OCI-LY7 (cell line): ENCODE results near the gene KCNC1. TPM values are rescaled to one million over a fixed set of nuclear protein-coding genes. Genes with fewer than 3 reads are reported as not detected.
A peak's percentile ranks its signal among the peaks of the same experiment; 100 is the strongest.

Experiments
- BruUV-seq: library from RNA; stranded (reverse); fragments of 400-500 nt; replicated peaks from 2 replicates; lab custom pipeline; 2021; lab: Mats Ljungman, UMichigan
- CTCF ChIA-PET: fragments of 300-600 bp; sonication (Branson Sonifier 250); formaldehyde crosslinking; loops from one replicate; lab custom pipeline; 2022; ENCODE audit warnings: antibody characterized with exemption; ENCODE audit not compliant: unreplicated experiment; lab: Charles Lee
- POLR2A ChIA-PET: fragments of 300-600 bp; sonication (Branson Sonifier 250); formaldehyde crosslinking; loops from one replicate; lab custom pipeline; 2022; ENCODE audit warnings: antibody characterized with exemption; lab: Charles Lee
- DNase-seq: peaks from one replicate; pipeline ENCODE4 v3.0.0-alpha.2; 2015; ENCODE audit warnings: low spot score
- H2AFZ ChIP-seq: fragments of 200-600 bp; sonication (generic), shearing (Covaris generic); 2 replicates; pipeline ENCODE4 v1.6.1; 2014; ENCODE audit warnings: mild to moderate bottlenecking, antibody characterized with exemption, low read length, moderate library complexity
- H3K27ac ChIP-seq: fragments of 200-600 bp; sonication (generic); 2 replicates; pipeline ENCODE4 v1.5.1; 2014; ENCODE audit warnings: mixed run types, low read depth, mild to moderate bottlenecking, moderate library complexity, low read length, inconsistent platforms; ENCODE audit not compliant: poor library complexity, severe bottlenecking
- H3K36me3 ChIP-seq: fragments of 200-600 bp; sonication (generic); 2 replicates; pipeline ENCODE4 v1.6.1; 2014; ENCODE audit warnings: mild to moderate bottlenecking, antibody characterized with exemption, low read length, moderate library complexity, mixed read lengths; ENCODE audit not compliant: insufficient read depth
- H3K4me1 ChIP-seq: fragments of 200-600 bp; sonication (generic); 2 replicates; pipeline ENCODE4 v1.5.1; 2014; ENCODE audit warnings: mild to moderate bottlenecking, low read length; ENCODE audit not compliant: insufficient read depth, poor library complexity, severe bottlenecking
- H3K4me2 ChIP-seq: fragments of 200-600 bp; sonication (generic); 2 replicates; pipeline ENCODE4 v1.6.1; 2014; ENCODE audit warnings: mild to moderate bottlenecking, low read length
- H3K4me3 ChIP-seq: fragments of 200-600 bp; sonication (generic); 2 replicates; pipeline ENCODE4 v1.5.1; 2014; ENCODE audit warnings: mild to moderate bottlenecking, low read depth, low read length; ENCODE audit not compliant: poor library complexity, severe bottlenecking
- H3K79me2 ChIP-seq: fragments of 200-600 bp; sonication (generic); 2 replicates; pipeline ENCODE4 v1.6.1; 2016; ENCODE audit warnings: low read depth, mild to moderate bottlenecking, low read length, moderate library complexity, mixed read lengths; ENCODE audit not compliant: insufficient read depth
- H3K9me2 ChIP-seq: fragments of 200-600 bp; sonication (generic); 2 replicates; pipeline ENCODE4 v1.6.1; 2016; ENCODE audit warnings: mild to moderate bottlenecking, low read length, mixed read lengths; ENCODE audit not compliant: insufficient read depth
- H3K9me3 ChIP-seq: fragments of 200-600 bp; sonication (generic); 2 replicates; pipeline ENCODE4 v1.6.1; 2014; ENCODE audit warnings: mild to moderate bottlenecking, mixed run types, low read length, mixed read lengths
- H4K20me1 ChIP-seq: fragments of 200-600 bp; sonication (generic); 2 replicates; pipeline ENCODE4 v1.6.1; 2014; ENCODE audit warnings: mild to moderate bottlenecking, antibody characterized with exemption, low read length, moderate library complexity, mixed read lengths; ENCODE audit not compliant: insufficient read depth
- CTCF ChIP-seq: fragments of 200-600 bp; sonication (generic); conservative IDR thresholded peaks from 2 replicates; pipeline ENCODE4 v1.5.1; 2014; ENCODE audit warnings: mild to moderate bottlenecking, antibody characterized with exemption, low read length, moderate library complexity, mixed read lengths
- EZH2phosphoT487 ChIP-seq: fragments of 200-600 bp; sonication (generic); IDR thresholded peaks from 2 replicates; pipeline ENCODE4 v1.6.1; 2018; ENCODE audit warnings: low read depth, borderline replicate concordance, mild to moderate bottlenecking, mixed run types, antibody characterized with exemption, low read length, moderate library complexity, mixed read lengths
- intact Hi-C: fragments of 100-400 bp; cut with micrococcal nuclease; formaldehyde crosslinking; loops from one replicate; pipeline ENCODE4 v1.10.0; 2022; ENCODE audit not compliant: unreplicated experiment
- total RNA-seq, 2 experiments: library from RNA; depleted of rRNA in 1 of 2; stranded (reverse); fragments of >200 nt in 1 of 2; shearing (Covaris generic) in 1 of 2; gene quantifications; 2 replicates each; pipeline ENCODE4 v1.2.3, GENCODE V29; 2014 to 2022

The KCNC1 gene
- total RNA-seq, 2 experiments from 2014 or later = not detected

GRCh38 chr11:17730608-17731462 is 3.7 kb upstream of the KCNC1 start:
- peak; percentile 59 for DNase-seq
- H3K4me3 ChIP-seq = no peak overlapping the region
- H3K9me3 ChIP-seq = no peaks in the 10 kb centered on the region
- no peaks in the 10 kb centered on the region for H4K20me1 ChIP-seq
- TF ChIP-seq CTCF (peak; percentile 81), EZH2phosphoT487 (no peak)
- H3K9me2 ChIP-seq = no peaks in the 10 kb centered on the region
- H3K36me3 ChIP-seq = no peaks in the 10 kb centered on the region
- H2AFZ ChIP-seq = no peak overlapping the region
- ChIA-PET POLR2A (interaction anchor here (0.9 to 1.0 kb wide), 2 partner anchors 247 to 258 kb away, joined by 3 read pairs; no protein-coding TSS in a partner anchor), CTCF (interaction anchor here (0.9 to 2.7 kb wide), 4 partner anchors 9 to 248 kb away, joined by 3 to 14 read pairs (median 6); no protein-coding TSS in a partner anchor)
- BruUV-seq = no TSS peak
- intact Hi-C loops = loop anchor here (1.0 kb wide), 2 partner anchors 132 to 248 kb away; no protein-coding TSS in a partner anchor
- no peaks in the 10 kb centered on the region for H3K4me1 ChIP-seq
- no peak overlapping the region for H3K27ac ChIP-seq
- no peaks in the 10 kb centered on the region for H3K79me2 ChIP-seq
- no peak overlapping the region for H3K4me2 ChIP-seq

- H2AFZ ChIP-seq = no peak overlapping the region
- H3K27ac ChIP-seq = no peak overlapping the region
- POLR2A ChIA-PET = no interaction called here
- DNase-seq = no peak
- CTCF ChIA-PET = interaction anchor here (0.8 kb wide), 1 partner anchor 9 kb away, joined by 3 read pairs; no protein-coding TSS in a partner anchor
- no TSS peak for BruUV-seq
- no peaks in the 10 kb centered on the region for H3K79me2 ChIP-seq
- H3K4me3 ChIP-seq = no peak overlapping the region
- H3K36me3 ChIP-seq = no peaks in the 10 kb centered on the region
- H3K4me1 ChIP-seq = no peaks in the 10 kb centered on the region
- no peaks in the 10 kb centered on the region for H3K9me3 ChIP-seq
- no peak overlapping the region for H3K4me2 ChIP-seq
- TF ChIP-seq CTCF (no peak), EZH2phosphoT487 (no peak)
- intact Hi-C loops = no loop called here
- no peaks in the 10 kb centered on the region for H4K20me1 ChIP-seq
- no peaks in the 10 kb centered on the region for H3K9me2 ChIP-seq
Observed at GRCh38 chr11:17733261-17733660, 1.3 kb upstream of the KCNC1 start.
